ENCODE results near the gene PCDHGA1. TPM values are rescaled to one million over a fixed set of nuclear protein-coding genes. Genes with fewer than 3 reads are reported as not detected.

The PCDHGA1 gene
- total and polyA plus RNA-seq, 9 of the 15 experiments (the other 6 are each of a cell fraction or from before 2014, with no cell fraction given) = 0.05 to 0.26 (median 0.18) TPM; not detected in 2

DNA sequence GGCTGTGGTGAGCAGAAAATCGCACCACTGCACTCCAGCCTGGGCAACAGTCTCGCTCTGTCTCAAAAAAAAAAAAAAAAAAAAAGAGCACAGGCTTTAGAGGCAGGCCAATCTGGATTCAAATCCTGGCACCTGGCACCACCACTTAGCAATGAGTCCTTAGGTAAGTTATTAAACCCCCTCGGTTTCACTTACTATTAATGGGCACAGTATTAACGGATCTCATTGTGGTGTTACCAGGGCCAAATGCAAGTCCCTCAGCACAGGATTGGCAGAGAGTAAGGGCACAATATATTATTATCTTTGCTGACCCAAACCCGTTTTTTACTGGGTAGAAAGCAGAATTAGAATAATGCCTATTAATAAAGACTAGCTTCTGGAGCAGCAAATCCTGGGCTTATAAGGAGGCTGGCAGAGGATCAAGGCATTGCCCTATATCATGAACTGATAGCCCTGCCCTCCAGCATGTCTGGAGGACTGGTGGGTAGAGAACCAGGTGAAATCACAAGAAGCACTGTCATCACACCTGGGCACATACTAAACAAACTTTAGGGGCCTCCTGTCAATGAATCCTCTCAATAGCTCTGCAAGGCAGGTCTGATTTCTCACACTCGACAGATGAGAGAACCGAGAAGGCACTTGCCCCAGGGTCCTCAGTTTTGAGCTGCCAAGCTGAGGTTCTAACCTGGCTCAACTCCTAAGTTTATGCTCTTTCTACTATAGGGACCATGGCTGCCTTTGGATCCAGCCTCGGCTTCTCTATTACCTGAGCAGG, 176.3 kb downstream of the PCDHGA1 start:
- Histone ChIP-seq H3K9me3 (replicated peaks; ENCODE audit: control insufficient read depth, insufficient read depth, low read depth, low read length) (no peaks in the 10 kb centered on the region), H2AFZ (ENCODE audit: low read depth, low read length) (no peak overlapping the region), H3K4me1 (replicated peaks in 1 of 2; ENCODE audit: control insufficient read depth in 2 of 2, insufficient read depth in 2 of 2, low read length in 2 of 2) (no peaks in the 10 kb centered on the region; a peak in 2 of 5 replicates), H3K9me1 (ENCODE audit: control insufficient read depth, insufficient read depth, low read length) (no peaks in the 10 kb centered on the region), H3K36me3 (ENCODE audit: control insufficient read depth, insufficient read depth, low read length) (no peaks in the 10 kb centered on the region), H3K9ac (ENCODE audit: insufficient read depth in 1 of 2, low read depth in 2 of 2, low read length in 2 of 2) (no peak overlapping the region), H3K4me2 (ENCODE audit: insufficient read depth, low read length) (no peak overlapping the region), H3K79me2 (ENCODE audit: control insufficient read depth, insufficient read depth, low read length) (no peaks in the 10 kb centered on the region), H4K20me1 (replicated peaks; ENCODE audit: control insufficient read depth, insufficient read depth, low read length) (no peaks in the 10 kb centered on the region), H3K27ac (ENCODE audit: extremely low read depth, low read depth, low read length) (no peak overlapping the region), H3K27me3 (ENCODE audit: control insufficient read depth in 2 of 2, insufficient read depth in 2 of 2, low read length in 2 of 2) (peaks cover 10 to 30% of the 10 kb centered on the region in 2 experiments; a peak in 4 of 5 replicates), H3K4me3 (no peak overlapping the region)
- FAIRE-seq = no peak
- in situ Hi-C loops (cut with MboI) (no loop called here), intact Hi-C loops (cut with micrococcal nuclease) (no loop called here)
- CTCF ChIA-PET (ENCODE audit: low intra/inter-chr PET ratio) = interaction anchor here (0.6 kb wide), 1 partner anchor 17 kb away, joined by 3 read pairs; no protein-coding TSS in a partner anchor
- POLR2A ChIA-PET = interaction anchor here (0.6 to 1.4 kb wide), 3 partner anchors 13 to 1852 kb away, joined by 3 to 5 read pairs (median 4); no protein-coding TSS in a partner anchor
- DNase-seq (ENCODE audit: extremely low read depth in 1 of 4, low spot score in 3 of 4) = no peak
- 4% methylated on average over 8 of the region's 8 CpGs for WGBS (ENCODE audit: insufficient coverage, low coverage, missing lambda C conversion rate)
- ATAC-seq = no peak
- BruUV-seq (replicated peaks) = no TSS peak
- no peak for TF ChIP-seq ZC3H11A (IDR thresholded peaks at IDR 0.05; ENCODE audit: low read depth, low read length)
- TF ChIP-seq ZNF347 (CRISPR knock-in tag; IDR thresholded peaks at IDR 0.05; ENCODE audit: low read depth) = no peak
- TF ChIP-seq TEAD2 (tag; IDR thresholded peaks at IDR 0.05) = no peak
- no peak for TF ChIP-seq HDAC3 (IDR thresholded peaks at IDR 0.05; ENCODE audit: borderline replicate concordance, partially characterized antibody)
- TF ChIP-seq, protein P1, sequence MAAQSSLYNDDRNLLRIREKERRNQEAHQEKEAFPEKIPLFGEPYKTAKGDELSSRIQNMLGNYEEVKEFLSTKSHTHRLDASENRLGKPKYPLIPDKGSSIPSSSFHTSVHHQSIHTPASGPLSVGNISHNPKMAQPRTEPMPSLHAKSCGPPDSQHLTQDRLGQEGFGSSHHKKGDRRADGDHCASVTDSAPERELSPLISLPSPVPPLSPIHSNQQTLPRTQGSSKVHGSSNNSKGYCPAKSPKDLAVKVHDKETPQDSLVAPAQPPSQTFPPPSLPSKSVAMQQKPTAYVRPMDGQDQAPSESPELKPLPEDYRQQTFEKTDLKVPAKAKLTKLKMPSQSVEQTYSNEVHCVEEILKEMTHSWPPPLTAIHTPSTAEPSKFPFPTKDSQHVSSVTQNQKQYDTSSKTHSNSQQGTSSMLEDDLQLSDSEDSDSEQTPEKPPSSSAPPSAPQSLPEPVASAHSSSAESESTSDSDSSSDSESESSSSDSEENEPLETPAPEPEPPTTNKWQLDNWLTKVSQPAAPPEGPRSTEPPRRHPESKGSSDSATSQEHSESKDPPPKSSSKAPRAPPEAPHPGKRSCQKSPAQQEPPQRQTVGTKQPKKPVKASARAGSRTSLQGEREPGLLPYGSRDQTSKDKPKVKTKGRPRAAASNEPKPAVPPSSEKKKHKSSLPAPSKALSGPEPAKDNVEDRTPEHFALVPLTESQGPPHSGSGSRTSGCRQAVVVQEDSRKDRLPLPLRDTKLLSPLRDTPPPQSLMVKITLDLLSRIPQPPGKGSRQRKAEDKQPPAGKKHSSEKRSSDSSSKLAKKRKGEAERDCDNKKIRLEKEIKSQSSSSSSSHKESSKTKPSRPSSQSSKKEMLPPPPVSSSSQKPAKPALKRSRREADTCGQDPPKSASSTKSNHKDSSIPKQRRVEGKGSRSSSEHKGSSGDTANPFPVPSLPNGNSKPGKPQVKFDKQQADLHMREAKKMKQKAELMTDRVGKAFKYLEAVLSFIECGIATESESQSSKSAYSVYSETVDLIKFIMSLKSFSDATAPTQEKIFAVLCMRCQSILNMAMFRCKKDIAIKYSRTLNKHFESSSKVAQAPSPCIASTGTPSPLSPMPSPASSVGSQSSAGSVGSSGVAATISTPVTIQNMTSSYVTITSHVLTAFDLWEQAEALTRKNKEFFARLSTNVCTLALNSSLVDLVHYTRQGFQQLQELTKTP (IDR thresholded peaks at IDR 0.05; ENCODE audit: low read depth in 1 of 2, partially characterized antibody in 2 of 2) = no peak
- no peak for TF ChIP-seq CBX8 (IDR thresholded peaks at IDR 0.05; ENCODE audit: borderline replicate concordance, extremely low read depth, low read depth, low read length, poor library complexity, severe bottlenecking)
- no peak for TF ChIP-seq ZNF124 (CRISPR knock-in tag; IDR thresholded peaks at IDR 0.05)
- no peak for TF ChIP-seq ZMIZ1 (IDR thresholded peaks at IDR 0.05; ENCODE audit: low read depth in 2 of 2, low read length in 2 of 2)
- TF ChIP-seq NFXL1 (CRISPR knock-in tag; IDR thresholded peaks at IDR 0.05) = no peak
- TF ChIP-seq POLR2H (tag; IDR thresholded peaks at IDR 0.05; ENCODE audit: low read depth) = no peak
- no peak for TF ChIP-seq SMAD1 (IDR thresholded peaks at IDR 0.05; ENCODE audit: low read depth, low read length, partially characterized antibody)
- TF ChIP-seq JUND (IDR thresholded peaks at IDR 0.05; ENCODE audit: borderline replicate concordance, low read depth, low read length) = no peak
- no peak for TF ChIP-seq JUND (tag; IDR thresholded peaks at IDR 0.05; ENCODE audit: borderline replicate concordance, low read depth, low read length)

Measured in K562 (cell line).